Measurements from ENCODE around the gene MPP3.

GRCh38 chr17:43881181-43881580 lies 48.2 kb upstream of the MPP3 start:
- TF ChIP-seq CTCF (IDR thresholded peaks at IDR 0.05 in 2 of 3, conservative IDR thresholded peaks at IDR 0.05 in 1 of 3; ENCODE audit: control insufficient read depth in 2 of 3, extremely low read depth in 1 of 3, insufficient read depth in 1 of 3, low read depth in 3 of 3, low read length in 3 of 3), result no peak
- no peak for TF ChIP-seq NR2F1 (conservative IDR thresholded peaks at IDR 0.05)
- TF ChIP-seq HDGF (IDR thresholded peaks at IDR 0.05), result no peak
- no peak for TF ChIP-seq EZH2 (IDR thresholded peaks at IDR 0.05; ENCODE audit: borderline replicate concordance, control insufficient read depth, low read depth, low read length)
- no peak for TF ChIP-seq ZNF274 (IDR thresholded peaks at IDR 0.05; ENCODE audit: insufficient read depth, insufficient read length)
- TF ChIP-seq NFYB (IDR thresholded peaks at IDR 0.05; ENCODE audit: insufficient read depth, low read depth, low read length), result no peak
- TF ChIP-seq YY1 (IDR thresholded peaks at IDR 0.05; ENCODE audit: low read depth, low read length), result no peak
- TF ChIP-seq EP300 (IDR thresholded peaks at IDR 0.05; ENCODE audit: borderline replicate concordance in 1 of 2, control insufficient read depth in 1 of 2, low read depth in 2 of 2, low read length in 2 of 2), result no peak
- TF ChIP-seq, protein P1, sequence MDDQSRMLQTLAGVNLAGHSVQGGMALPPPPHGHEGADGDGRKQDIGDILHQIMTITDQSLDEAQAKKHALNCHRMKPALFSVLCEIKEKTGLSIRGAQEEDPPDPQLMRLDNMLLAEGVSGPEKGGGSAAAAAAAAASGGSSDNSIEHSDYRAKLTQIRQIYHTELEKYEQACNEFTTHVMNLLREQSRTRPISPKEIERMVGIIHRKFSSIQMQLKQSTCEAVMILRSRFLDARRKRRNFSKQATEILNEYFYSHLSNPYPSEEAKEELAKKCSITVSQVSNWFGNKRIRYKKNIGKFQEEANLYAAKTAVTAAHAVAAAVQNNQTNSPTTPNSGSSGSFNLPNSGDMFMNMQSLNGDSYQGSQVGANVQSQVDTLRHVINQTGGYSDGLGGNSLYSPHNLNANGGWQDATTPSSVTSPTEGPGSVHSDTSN (IDR thresholded peaks at IDR 0.05; ENCODE audit: insufficient replicate concordance, low read depth, low read length), result no peak
- TF ChIP-seq POLR2A (IDR thresholded peaks at IDR 0.05; ENCODE audit: low read depth, low read length), result no peak
- no peak for TF ChIP-seq SIX5 (IDR thresholded peaks at IDR 0.05; ENCODE audit: low read depth, low read length, severe bottlenecking)

All from GM12878 (cell line).